H9 (cell line): Measurements from ENCODE around the gene TRPM1. TPM values are rescaled to one million over a fixed set of nuclear protein-coding genes. Genes with fewer than 3 reads are reported as not detected.

Experiments used
- DNase-seq: peaks from one replicate; pipeline ENCODE4 v3.0.0-alpha.2; 2017
- H2AFZ ChIP-seq: one replicate; pipeline ENCODE4 v1.6.1; 2013; ENCODE audit warnings: mild to moderate bottlenecking, low read length, control low read depth, moderate library complexity
- H2AK5ac ChIP-seq: 2 replicates; pipeline ENCODE4 v1.6.1; 2013; ENCODE audit warnings: low read length, control low read depth, mixed read lengths; ENCODE audit not compliant: insufficient read length
- H2BK120ac ChIP-seq: one replicate; pipeline ENCODE4 v1.6.1; 2013; ENCODE audit warnings: low read depth, mild to moderate bottlenecking, low read length, control low read depth, inconsistent platforms; ENCODE audit not compliant: poor library complexity, severe bottlenecking
- H2BK12ac ChIP-seq: 2 replicates; pipeline ENCODE4 v1.6.1; 2013; ENCODE audit warnings: low read length, control low read depth, mixed read lengths, low read depth; ENCODE audit not compliant: insufficient read length
- H2BK15ac ChIP-seq: 2 replicates; pipeline ENCODE4 v1.6.1; 2013; ENCODE audit warnings: low read depth, low read length, control low read depth
- H2BK20ac ChIP-seq: one replicate; pipeline ENCODE4 v1.6.1; 2013; ENCODE audit warnings: low read depth, mild to moderate bottlenecking, low read length, control low read depth, inconsistent platforms; ENCODE audit not compliant: poor library complexity, severe bottlenecking
- H2BK5ac ChIP-seq: 2 replicates; pipeline ENCODE4 v1.6.1; 2013; ENCODE audit warnings: low read length, control low read depth, mixed read lengths; ENCODE audit not compliant: insufficient read length
- H3K14ac ChIP-seq: 2 replicates; pipeline ENCODE4 v1.6.1; 2013; ENCODE audit warnings: low read length, control low read depth; ENCODE audit not compliant: insufficient read depth
- H3K18ac ChIP-seq: 2 replicates; pipeline ENCODE4 v1.6.1; 2013; ENCODE audit warnings: low read depth, mild to moderate bottlenecking, mixed read lengths, low read length, control low read depth; ENCODE audit not compliant: insufficient read length
- H3K23ac ChIP-seq: 2 replicates; pipeline ENCODE4 v1.6.1; 2013; ENCODE audit warnings: low read length, control low read depth, mixed read lengths, low read depth; ENCODE audit not compliant: insufficient read length
- H3K23me2 ChIP-seq: 2 replicates; pipeline ENCODE4 v1.6.1; 2013; ENCODE audit warnings: low read depth, mild to moderate bottlenecking, mixed read lengths, low read length, control low read depth; ENCODE audit not compliant: insufficient read length, poor library complexity, severe bottlenecking
- H3K27ac ChIP-seq: 2 replicates; pipeline ENCODE4 v1.5.1; 2013; ENCODE audit warnings: low read length, control low read depth, mixed read lengths, low read depth; ENCODE audit not compliant: insufficient read length
- H3K27me3 ChIP-seq: 2 replicates; pipeline ENCODE4 v1.6.1; 2013; ENCODE audit warnings: low read length, control low read depth, inconsistent platforms; ENCODE audit not compliant: insufficient read depth
- H3K4ac ChIP-seq: 2 replicates; pipeline ENCODE4 v1.6.1; 2013; ENCODE audit warnings: low read depth, mild to moderate bottlenecking, control low read depth, inconsistent platforms, low read length, moderate library complexity
- H3K4me1 ChIP-seq: 2 replicates; pipeline ENCODE4 v1.6.1; 2013; ENCODE audit warnings: low read length, control low read depth, inconsistent platforms; ENCODE audit not compliant: insufficient read depth
- H3K4me2 ChIP-seq: 2 replicates; pipeline ENCODE4 v1.6.1; 2013; ENCODE audit warnings: low read length, control low read depth, mixed read lengths; ENCODE audit not compliant: insufficient read length, insufficient read depth
- H3K56ac ChIP-seq: 2 replicates; pipeline ENCODE4 v1.6.1; 2013; ENCODE audit warnings: low read depth, mild to moderate bottlenecking, mixed read lengths, low read length, control low read depth; ENCODE audit not compliant: insufficient read length
- H3K79me1 ChIP-seq: 2 replicates; pipeline ENCODE4 v1.6.1; 2013; ENCODE audit warnings: low read depth, mild to moderate bottlenecking, moderate library complexity, low read length, control low read depth, inconsistent platforms; ENCODE audit not compliant: insufficient read depth, poor library complexity, severe bottlenecking
- H3K79me2 ChIP-seq: 2 replicates; pipeline ENCODE4 v1.6.1; 2013; ENCODE audit warnings: low read length, control low read depth, inconsistent platforms; ENCODE audit not compliant: insufficient read depth
- H3K9ac ChIP-seq: 2 replicates; pipeline ENCODE4 v1.6.1; 2013; ENCODE audit warnings: low read length, control low read depth, mixed read lengths; ENCODE audit not compliant: insufficient read length; ENCODE audit errors: extremely low read depth
- H3K9me3 ChIP-seq: one replicate; pipeline ENCODE4 v1.6.1; 2013; ENCODE audit warnings: low read depth, low read length, inconsistent platforms; ENCODE audit not compliant: control insufficient read depth
- H3T11ph ChIP-seq: one replicate; pipeline ENCODE4 v1.6.1; 2013; ENCODE audit warnings: mild to moderate bottlenecking, low read length, control low read depth, inconsistent platforms
- H4K20me1 ChIP-seq: one replicate; pipeline ENCODE4 v1.6.1; 2013; ENCODE audit not compliant: control insufficient read depth, insufficient read length, insufficient read depth
- H4K5ac ChIP-seq: 2 replicates; pipeline ENCODE4 v1.6.1; 2013; ENCODE audit warnings: low read depth, mild to moderate bottlenecking, mixed read lengths, low read length, control low read depth; ENCODE audit not compliant: insufficient read length
- H4K8ac ChIP-seq: replicated peaks from 2 replicates; pipeline ENCODE4 v1.6.1; 2013; ENCODE audit warnings: low read length, control low read depth, mixed read lengths, low read depth; ENCODE audit not compliant: insufficient read length
- H4K91ac ChIP-seq: 2 replicates; pipeline ENCODE4 v1.6.1; 2013; ENCODE audit warnings: low read depth, mild to moderate bottlenecking, moderate library complexity, mixed read lengths, low read length, control low read depth; ENCODE audit not compliant: insufficient read length
- H3K27ac Mint-ChIP-seq, 3 experiments: 2 replicates in 2 of 3; 3 replicates in 1 of 3; pipeline ENCODE4 v1.8.0; 2020 to 2021; ENCODE audit warnings: mixed read lengths in 3 of 3, mild to moderate bottlenecking in 1 of 3, moderate library complexity in 1 of 3
- H3K27me3 Mint-ChIP-seq: 2 replicates; pipeline ENCODE4 v1.8.0; 2021; ENCODE audit warnings: low read depth, mild to moderate bottlenecking, moderate library complexity, mixed read lengths
- H3K36me3 Mint-ChIP-seq, 3 experiments: 2 replicates in 2 of 3; 3 replicates in 1 of 3; pipeline ENCODE4 v1.8.0; 2020 to 2021; ENCODE audit warnings: low read depth in 3 of 3, mixed read lengths in 3 of 3; ENCODE audit not compliant: insufficient read depth in 1 of 3
- H3K4me1 Mint-ChIP-seq, 2 experiments: 2 replicates each; pipeline ENCODE4 v1.8.0; 2020; ENCODE audit warnings: mixed read lengths in 2 of 2
- H3K4me3 Mint-ChIP-seq, 2 experiments: 2 replicates in 1 of 2; 3 replicates in 1 of 2; pipeline ENCODE4 v1.8.0; 2020 to 2021; ENCODE audit warnings: mild to moderate bottlenecking in 2 of 2, mixed read lengths in 2 of 2, moderate library complexity in 1 of 2
- H3K9me3 Mint-ChIP-seq, 2 experiments: 2 replicates in 1 of 2; 3 replicates in 1 of 2; pipeline ENCODE4 v1.8.0; 2020; ENCODE audit warnings: mild to moderate bottlenecking in 2 of 2, mixed read lengths in 2 of 2, moderate library complexity in 1 of 2
- WGBS: extraction: QIAGEN DNeasy Blood & Tissue Kit; methylation state at CpG from one replicate; pipeline ENCODE4 v1.1.7; 2013; ENCODE audit warnings: missing lambda C conversion rate, low lambda C conversion rate, mixed read lengths; ENCODE audit not compliant: insufficient read length; ENCODE audit errors: extremely low coverage; 5-methylcytosine and 5-hydroxymethylcytosine counted together
- total RNA-seq: library from RNA; stranded (reverse); gene quantifications from 2 replicates; pipeline ENCODE4 v1.2.1, GENCODE V29; 2021
- TF ChIP-seq, protein P1 (sequence below): fragments of 200-600 bp; sonication (generic); conservative IDR thresholded peaks from 3 replicates; pipeline ENCODE4 v1.8.0; 2021; ENCODE audit warnings: antibody characterized with exemption, mild to moderate bottlenecking

The TRPM1 gene
- total RNA-seq, 1 experiment from 2014 or later = not detected

DNA sequence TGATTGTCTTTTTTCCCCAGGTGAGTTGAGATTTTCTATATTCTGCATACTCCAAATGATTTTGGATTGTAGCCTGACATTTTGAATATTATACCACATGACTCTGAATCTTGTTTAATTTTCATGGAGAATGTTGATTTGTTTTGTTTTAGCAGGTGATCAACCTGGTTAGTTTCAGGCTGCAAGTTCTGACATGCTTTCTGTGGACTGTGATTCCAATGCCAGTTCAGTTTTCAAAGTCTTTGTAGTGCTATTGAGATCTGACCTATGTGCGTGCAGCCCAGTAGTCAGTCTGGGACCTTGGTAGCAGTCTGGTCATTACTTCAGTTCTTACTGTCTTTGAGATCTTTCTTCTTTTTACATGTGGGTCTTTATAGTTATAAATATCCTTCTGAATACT, 91.5 kb downstream of the TRPM1 start:
- H3K4me3 Mint-ChIP-seq = no peak overlapping the region
- Histone ChIP-seq H3K56ac (no peak overlapping the region), H3K27ac (no peak overlapping the region), H4K20me1 (no peaks in the 10 kb centered on the region), H3K18ac (no peak overlapping the region), H3K27me3 (no peaks in the 10 kb centered on the region), H4K8ac (no peak overlapping the region), H2BK15ac (no peak overlapping the region), H4K5ac (no peak overlapping the region), H3K4ac (no peak overlapping the region), H2BK20ac (no peak overlapping the region), H3K4me1 (no peaks in the 10 kb centered on the region), H3K23me2 (no peaks in the 10 kb centered on the region), H2AFZ (no peak overlapping the region), H4K91ac (no peak overlapping the region), H2BK120ac (no peak overlapping the region), H3K79me1 (no peaks in the 10 kb centered on the region), H3K9me3 (no peaks in the 10 kb centered on the region), H3K9ac (no peak overlapping the region), H3K23ac (no peak overlapping the region), H3T11ph (no peak overlapping the region), H3K79me2 (no peaks in the 10 kb centered on the region), H3K14ac (no peak overlapping the region), H2BK5ac (no peak overlapping the region), H2AK5ac (no peak overlapping the region), H3K4me2 (no peak overlapping the region), H2BK12ac (no peak overlapping the region)
- peaks cover 21 to 24% of the 10 kb centered on the region in 2 experiments for H3K9me3 Mint-ChIP-seq
- H3K36me3 Mint-ChIP-seq = peaks cover 6 to 19% (median 7%) of the 10 kb centered on the region in 3 experiments; a peak in 6 of 7 replicates
- H3K27me3 Mint-ChIP-seq = no peaks in the 10 kb centered on the region; the same call in 1 of the 2 replicates
- no CpG with 5 or more reads among the region's 1 CpG for WGBS
- H3K4me1 Mint-ChIP-seq = peaks cover 20 to 21% of the 10 kb centered on the region in 2 experiments
- no peak overlapping the region for H3K27ac Mint-ChIP-seq
- TF ChIP-seq, protein P1, sequence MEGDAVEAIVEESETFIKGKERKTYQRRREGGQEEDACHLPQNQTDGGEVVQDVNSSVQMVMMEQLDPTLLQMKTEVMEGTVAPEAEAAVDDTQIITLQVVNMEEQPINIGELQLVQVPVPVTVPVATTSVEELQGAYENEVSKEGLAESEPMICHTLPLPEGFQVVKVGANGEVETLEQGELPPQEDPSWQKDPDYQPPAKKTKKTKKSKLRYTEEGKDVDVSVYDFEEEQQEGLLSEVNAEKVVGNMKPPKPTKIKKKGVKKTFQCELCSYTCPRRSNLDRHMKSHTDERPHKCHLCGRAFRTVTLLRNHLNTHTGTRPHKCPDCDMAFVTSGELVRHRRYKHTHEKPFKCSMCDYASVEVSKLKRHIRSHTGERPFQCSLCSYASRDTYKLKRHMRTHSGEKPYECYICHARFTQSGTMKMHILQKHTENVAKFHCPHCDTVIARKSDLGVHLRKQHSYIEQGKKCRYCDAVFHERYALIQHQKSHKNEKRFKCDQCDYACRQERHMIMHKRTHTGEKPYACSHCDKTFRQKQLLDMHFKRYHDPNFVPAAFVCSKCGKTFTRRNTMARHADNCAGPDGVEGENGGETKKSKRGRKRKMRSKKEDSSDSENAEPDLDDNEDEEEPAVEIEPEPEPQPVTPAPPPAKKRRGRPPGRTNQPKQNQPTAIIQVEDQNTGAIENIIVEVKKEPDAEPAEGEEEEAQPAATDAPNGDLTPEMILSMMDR = no peak
- no peak for DNase-seq
